ENCODE results near the gene LAMTOR2. TPM values are rescaled to one million over a fixed set of nuclear protein-coding genes. Genes with fewer than 3 reads are reported as not detected.

Gene LAMTOR2
- total and polyA plus RNA-seq, 9 of the 15 experiments (the other 6 are each of a cell fraction or from before 2014, with no cell fraction given) = 39.0 to 161 (median 74.6) TPM

DNA sequence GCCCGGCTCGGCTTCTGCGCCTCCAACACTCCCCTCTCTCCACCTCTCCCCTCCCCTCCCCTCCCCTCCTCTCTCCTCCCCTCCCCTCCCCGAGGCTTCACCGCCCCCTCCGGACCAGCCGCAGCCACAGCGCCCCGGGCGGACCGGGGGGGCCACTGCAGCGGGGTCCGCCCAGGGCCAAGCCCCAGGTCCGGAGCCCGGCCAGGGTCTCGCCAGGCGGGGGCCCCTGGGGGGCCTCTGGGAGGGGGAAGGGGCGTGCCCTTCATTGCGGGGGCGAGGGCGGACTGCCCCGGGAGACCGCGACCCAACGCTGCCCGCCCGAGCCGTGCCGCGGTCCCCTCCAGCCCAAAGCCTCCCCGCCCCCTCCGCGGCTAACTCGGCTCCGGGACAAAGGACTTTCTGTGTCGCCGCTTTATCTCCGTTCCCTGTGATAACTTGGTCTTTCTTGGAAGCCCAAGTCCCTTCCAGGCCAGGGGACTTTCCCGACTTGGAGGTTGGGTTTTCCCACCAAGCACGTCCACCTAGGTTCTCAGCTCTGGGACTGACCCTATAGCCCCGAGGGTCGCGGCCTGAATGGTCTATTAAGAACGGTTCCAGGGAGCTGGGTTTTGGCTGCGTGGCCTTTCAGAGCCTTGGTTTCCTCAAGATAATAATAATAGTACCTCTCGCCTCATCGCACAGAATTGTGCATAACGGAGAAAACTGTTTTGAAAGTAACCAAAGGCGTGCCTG lies 648 bp upstream of the LAMTOR2 start, which contains the start of gene UBQLN4 (continued):
- TF ChIP-seq, protein P1, sequence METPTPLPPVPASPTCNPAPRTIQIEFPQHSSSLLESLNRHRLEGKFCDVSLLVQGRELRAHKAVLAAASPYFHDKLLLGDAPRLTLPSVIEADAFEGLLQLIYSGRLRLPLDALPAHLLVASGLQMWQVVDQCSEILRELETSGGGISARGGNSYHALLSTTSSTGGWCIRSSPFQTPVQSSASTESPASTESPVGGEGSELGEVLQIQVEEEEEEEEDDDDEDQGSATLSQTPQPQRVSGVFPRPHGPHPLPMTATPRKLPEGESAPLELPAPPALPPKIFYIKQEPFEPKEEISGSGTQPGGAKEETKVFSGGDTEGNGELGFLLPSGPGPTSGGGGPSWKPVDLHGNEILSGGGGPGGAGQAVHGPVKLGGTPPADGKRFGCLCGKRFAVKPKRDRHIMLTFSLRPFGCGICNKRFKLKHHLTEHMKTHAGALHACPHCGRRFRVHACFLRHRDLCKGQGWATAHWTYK (CRISPR knock-in tag; IDR thresholded peaks at IDR 0.05) = no peak
- TF ChIP-seq ZBTB7A (IDR thresholded peaks at IDR 0.05; ENCODE audit: borderline replicate concordance, control insufficient read depth, low read depth, low read length) (peak; percentile 99), NR1H2 (CRISPR knock-in tag; IDR thresholded peaks at IDR 0.05) (no peak), ZNF121 (CRISPR knock-in tag; conservative IDR thresholded peaks at IDR 0.05) (no peak), SP2 (IDR thresholded peaks at IDR 0.05; ENCODE audit: extremely low read depth, low read depth, low read length, poor library complexity, severe bottlenecking) (no peak), TRIM24 (IDR thresholded peaks at IDR 0.05) (no peak), SIN3A (IDR thresholded peaks at IDR 0.05; ENCODE audit: borderline replicate concordance in 2 of 2, control insufficient read depth in 1 of 2, low read depth in 2 of 2, low read length in 2 of 2) (peak in 1 of 2 experiments; percentile 17; a peak in 1 of 4 replicates), HNRNPH1 (optimal IDR thresholded peaks at IDR 0.05; ENCODE audit: low read depth, low read length) (no peak), CHCHD3 (CRISPR knock-in tag; IDR thresholded peaks at IDR 0.05) (no peak), NFYB (IDR thresholded peaks at IDR 0.05; ENCODE audit: extremely low read depth, insufficient read length) (no peak), SREBF1 (IDR thresholded peaks at IDR 0.05; ENCODE audit: borderline replicate concordance, low read depth, low read length) (no peak), BCOR (IDR thresholded peaks at IDR 0.05) (no peak; the same call in 1 of the 2 replicates), THRAP3 (IDR thresholded peaks at IDR 0.05; ENCODE audit: borderline replicate concordance) (no peak), SMAD3 (CRISPR knock-in tag; conservative IDR thresholded peaks at IDR 0.05) (no peak), SMARCC2 (IDR thresholded peaks at IDR 0.05; ENCODE audit: low read depth) (no peak)
- TF ChIP-seq, protein P2, sequence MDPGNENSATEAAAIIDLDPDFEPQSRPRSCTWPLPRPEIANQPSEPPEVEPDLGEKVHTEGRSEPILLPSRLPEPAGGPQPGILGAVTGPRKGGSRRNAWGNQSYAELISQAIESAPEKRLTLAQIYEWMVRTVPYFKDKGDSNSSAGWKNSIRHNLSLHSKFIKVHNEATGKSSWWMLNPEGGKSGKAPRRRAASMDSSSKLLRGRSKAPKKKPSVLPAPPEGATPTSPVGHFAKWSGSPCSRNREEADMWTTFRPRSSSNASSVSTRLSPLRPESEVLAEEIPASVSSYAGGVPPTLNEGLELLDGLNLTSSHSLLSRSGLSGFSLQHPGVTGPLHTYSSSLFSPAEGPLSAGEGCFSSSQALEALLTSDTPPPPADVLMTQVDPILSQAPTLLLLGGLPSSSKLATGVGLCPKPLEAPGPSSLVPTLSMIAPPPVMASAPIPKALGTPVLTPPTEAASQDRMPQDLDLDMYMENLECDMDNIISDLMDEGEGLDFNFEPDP (CRISPR knock-in tag; IDR thresholded peaks at IDR 0.05) = no peak
- TF ChIP-seq, protein P3, sequence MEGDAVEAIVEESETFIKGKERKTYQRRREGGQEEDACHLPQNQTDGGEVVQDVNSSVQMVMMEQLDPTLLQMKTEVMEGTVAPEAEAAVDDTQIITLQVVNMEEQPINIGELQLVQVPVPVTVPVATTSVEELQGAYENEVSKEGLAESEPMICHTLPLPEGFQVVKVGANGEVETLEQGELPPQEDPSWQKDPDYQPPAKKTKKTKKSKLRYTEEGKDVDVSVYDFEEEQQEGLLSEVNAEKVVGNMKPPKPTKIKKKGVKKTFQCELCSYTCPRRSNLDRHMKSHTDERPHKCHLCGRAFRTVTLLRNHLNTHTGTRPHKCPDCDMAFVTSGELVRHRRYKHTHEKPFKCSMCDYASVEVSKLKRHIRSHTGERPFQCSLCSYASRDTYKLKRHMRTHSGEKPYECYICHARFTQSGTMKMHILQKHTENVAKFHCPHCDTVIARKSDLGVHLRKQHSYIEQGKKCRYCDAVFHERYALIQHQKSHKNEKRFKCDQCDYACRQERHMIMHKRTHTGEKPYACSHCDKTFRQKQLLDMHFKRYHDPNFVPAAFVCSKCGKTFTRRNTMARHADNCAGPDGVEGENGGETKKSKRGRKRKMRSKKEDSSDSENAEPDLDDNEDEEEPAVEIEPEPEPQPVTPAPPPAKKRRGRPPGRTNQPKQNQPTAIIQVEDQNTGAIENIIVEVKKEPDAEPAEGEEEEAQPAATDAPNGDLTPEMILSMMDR (IDR thresholded peaks at IDR 0.05 in 2 of 3, conservative IDR thresholded peaks at IDR 0.05 in 1 of 3; ENCODE audit: insufficient read depth in 2 of 3, low read depth in 1 of 3, low read length in 3 of 3) = peak; percentile 48 to 78 (median 64); a peak in 5 of 6 replicates
- TF ChIP-seq, protein P4, sequence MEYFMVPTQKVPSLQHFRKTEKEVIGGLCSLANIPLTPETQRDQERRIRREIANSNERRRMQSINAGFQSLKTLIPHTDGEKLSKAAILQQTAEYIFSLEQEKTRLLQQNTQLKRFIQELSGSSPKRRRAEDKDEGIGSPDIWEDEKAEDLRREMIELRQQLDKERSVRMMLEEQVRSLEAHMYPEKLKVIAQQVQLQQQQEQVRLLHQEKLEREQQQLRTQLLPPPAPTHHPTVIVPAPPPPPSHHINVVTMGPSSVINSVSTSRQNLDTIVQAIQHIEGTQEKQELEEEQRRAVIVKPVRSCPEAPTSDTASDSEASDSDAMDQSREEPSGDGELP (CRISPR knock-in tag; IDR thresholded peaks at IDR 0.05; ENCODE audit: borderline replicate concordance) = no peak
- TF ChIP-seq, protein P5, sequence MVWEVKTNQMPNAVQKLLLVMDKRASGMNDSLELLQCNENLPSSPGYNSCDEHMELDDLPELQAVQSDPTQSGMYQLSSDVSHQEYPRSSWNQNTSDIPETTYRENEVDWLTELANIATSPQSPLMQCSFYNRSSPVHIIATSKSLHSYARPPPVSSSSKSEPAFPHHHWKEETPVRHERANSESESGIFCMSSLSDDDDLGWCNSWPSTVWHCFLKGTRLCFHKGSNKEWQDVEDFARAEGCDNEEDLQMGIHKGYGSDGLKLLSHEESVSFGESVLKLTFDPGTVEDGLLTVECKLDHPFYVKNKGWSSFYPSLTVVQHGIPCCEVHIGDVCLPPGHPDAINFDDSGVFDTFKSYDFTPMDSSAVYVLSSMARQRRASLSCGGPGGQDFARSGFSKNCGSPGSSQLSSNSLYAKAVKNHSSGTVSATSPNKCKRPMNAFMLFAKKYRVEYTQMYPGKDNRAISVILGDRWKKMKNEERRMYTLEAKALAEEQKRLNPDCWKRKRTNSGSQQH (CRISPR knock-in tag; IDR thresholded peaks at IDR 0.05) = no peak
